8988T (cell line): Measurements from ENCODE around the gene TPBGL.
"Not testable (repeated sequence)": the region's sequence is repeated elsewhere in the genome, so short reads cannot be mapped to it uniquely, and the experiment has no call there.

Experiments used
- DNase-seq: peaks from one replicate; pipeline ENCODE4 v3.0.0; 2011

The TPBGL gene

DNA sequence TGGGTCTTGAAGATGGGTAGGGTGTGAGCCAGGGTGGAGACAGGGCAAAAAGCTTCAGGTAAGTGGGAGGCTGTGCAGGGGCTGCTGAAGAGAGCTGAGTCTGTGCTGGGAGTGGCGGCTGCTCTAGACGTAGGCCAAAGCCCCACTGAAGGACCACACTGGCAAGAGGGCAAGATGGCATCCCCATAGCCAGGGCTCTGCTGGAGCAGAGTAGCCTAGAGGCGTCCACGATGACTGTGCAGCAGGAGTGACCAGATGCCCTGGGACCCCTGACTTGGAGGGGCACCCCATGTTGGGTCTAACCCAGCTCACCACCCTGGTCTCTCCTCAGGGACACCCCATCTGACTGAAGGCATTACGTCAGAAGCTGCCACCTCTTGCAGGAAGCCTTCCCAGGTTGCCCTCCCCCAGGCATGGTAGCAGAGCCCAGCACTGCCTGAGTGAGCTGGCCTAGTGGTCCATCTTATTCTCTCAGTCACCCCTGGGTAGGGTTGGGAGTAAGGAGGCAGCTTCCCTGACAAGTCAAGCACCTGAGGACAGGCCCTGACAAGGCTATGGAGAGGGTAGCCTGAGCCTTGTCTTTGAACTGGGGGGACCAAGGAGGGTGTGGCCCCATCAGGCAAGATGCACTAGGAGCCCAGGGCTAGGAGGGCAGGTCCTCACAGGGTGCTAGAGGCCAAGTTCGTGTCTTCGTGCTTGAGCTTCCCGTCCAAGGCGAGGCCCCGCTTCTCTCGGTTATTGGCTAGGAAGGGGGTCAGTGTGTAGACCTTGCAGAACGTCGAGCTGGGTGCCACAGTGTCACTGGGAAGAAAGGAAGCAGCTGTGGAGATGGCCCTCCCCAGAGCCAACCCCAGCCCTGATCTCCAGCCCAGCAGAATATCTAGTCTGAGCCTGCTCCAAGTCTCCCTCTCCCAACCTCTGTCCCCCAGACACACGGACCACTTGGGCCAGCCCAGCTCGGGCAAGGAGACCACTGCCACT is 33.1 kb downstream of the TPBGL start:
- DNase-seq, result no peak

DNA sequence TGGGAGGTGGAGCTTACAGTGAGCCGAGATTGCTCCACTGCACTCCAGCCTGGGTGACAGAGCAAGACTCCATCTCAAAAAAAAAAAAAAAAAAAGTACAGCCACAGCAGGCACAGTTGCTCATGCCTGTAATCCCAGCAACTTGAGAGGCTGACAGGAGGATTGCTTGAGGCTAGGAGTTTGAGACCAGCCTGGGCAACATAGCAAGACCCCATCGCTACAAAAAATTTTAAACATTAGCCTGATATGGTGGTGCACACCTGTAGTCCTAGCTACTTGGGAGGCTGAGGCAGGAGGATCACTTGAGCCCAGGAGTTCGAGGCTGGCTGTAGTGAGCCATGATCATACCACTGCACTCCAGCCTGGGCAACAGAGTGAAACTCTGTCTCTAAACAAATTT is 34.1 kb downstream of the TPBGL start:
- not testable (repeated sequence) for DNase-seq

DNA sequence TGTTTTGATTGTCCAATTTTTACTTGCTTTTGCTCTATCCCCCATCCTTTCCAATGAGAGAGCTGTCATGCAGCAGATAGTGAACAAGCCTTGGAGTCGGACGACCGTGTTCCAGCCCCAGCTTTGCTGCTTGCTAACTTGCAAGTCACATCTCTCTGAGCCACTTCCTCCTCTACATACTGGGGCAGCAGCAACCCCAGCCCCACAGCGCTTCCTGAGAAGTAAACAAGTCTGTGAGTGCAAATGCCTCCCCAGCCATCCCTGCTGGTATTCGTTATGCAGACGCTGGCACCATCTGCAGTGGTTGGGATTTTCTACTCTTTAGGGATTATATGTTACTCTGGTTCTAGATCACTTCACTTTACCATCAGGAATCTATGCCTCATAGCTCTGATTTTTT is 35.0 kb downstream of the TPBGL start:
- no peak for DNase-seq

DNA sequence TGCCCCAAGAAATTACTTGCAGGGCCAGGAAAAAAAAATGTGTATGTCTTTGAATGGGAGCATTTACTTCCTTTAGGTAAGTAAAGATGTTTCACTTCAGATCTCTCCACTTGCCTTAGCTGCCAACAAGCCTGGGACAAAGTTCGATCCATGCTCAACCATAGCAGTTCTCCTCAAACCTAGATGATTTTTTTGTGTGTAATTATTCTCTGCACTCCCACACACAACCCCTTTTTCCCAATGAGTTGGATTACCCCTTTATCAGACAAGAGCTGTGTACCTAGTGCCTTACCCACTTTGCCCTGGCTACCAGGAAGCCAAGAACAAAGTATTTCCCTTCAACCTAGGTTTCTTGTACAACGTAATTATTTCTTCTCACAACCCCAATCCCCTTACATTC is 35.6 kb downstream of the TPBGL start:
- DNase-seq, result no peak

DNA sequence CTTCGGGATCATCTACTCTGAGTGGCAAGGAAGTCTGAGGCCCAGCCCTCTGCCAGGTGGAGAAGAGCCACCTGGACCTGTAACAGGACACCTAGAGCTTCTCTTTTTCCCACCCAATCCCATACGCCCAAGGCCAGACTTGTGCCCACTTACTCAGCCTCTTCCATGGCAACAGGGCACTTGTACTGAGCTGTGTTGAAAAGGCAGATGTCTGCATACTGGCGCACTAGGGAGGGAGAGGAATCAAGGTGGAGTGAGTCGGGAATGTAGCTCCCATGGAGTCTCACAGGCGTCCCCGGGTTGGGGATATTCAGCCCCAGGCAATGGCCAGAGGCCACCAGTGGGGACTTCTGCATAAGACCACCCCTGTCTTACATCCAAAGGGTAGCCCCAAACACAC is 36.1 kb downstream of the TPBGL start:
- no peak for DNase-seq

DNA sequence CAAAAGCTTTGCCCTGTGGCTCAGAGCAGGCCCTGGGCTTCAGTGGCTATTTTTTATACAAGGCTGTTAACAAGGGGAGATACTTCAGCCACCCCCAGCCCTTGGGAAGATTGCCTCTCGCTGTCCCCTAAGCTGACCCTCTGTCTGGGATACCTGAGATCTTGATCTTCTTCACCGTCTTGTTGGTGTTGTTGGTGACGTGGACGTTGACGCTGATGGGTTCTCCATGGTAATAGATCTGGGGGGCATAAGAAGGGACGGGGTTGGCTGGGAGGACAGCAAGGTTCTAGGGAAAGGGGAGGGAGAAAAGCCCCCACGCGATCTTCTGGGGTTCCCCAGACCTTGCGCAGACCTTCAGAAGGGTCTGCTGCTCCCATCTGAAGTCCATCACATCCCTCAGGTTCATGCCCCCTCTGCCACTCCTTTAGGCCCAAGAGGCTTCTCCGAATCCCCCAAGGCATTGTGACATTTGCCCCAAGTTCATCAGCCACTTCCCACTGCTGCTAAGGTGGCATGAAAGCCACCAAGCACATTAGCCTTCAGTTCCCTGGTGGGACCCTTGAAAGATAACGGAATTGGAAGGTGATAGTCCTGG is 36.7 kb downstream of the TPBGL start:
- DNase-seq, result peak; percentile 1

DNA sequence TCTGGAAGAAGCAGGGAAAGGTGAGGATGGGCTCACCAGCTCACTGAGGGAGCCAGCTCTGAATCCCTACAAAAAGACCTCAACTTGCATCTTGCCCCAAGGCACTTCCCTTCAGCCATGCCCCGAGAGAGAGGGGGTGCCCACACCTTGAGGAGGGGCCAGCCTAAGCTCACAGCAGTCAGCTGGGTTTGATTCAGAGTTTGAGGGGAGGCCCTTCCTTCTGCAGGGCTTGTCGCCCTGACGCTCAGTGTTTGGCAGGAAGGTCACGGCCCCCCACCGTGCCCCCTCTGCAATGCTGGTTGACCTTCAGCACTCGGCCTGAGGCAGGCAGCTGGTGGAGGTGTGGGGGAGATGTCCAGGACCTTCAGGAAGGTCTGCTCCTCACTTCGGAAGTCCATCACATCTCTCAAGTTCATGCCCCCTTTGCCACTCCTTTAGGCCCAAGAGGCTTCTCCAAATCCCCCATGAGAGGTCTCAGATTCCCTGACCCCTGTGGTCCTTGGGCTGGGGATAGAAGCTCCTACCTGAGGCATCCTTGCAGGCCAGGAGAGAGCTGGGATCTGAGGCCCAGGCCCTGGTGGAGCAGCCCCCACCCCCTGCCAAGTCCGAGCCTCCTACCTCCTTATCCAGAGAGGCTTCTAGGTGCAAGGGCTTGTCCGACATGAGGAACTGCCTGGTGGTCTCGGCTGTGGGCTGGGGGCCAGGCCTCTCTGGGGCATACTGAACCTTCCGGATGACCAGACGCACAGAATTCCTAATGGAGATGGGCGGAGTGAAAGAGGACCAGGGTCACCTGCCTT is 37.6 kb downstream of the TPBGL start:
- peak; percentile 8 for DNase-seq

DNA sequence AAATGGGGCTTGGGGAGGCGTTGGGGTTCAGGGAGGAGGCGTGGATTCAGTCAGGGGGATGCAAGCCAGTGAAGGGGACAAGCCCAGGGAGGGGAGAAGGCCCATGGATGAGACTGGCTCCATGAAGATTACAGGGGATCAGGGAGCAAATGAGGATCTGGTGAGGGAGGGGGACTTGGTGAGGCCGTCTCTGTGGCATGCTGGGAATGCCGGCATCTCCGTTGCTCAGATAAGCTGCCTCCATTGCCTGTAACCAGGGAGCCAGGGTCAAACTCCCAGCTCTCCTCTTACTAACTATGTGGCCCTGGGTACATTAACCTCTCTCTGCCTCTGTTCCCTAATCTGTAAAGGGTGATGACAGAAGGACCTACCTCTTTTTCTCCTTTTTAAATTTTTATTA is 38.7 kb downstream of the TPBGL start:
- no peak for DNase-seq

DNA sequence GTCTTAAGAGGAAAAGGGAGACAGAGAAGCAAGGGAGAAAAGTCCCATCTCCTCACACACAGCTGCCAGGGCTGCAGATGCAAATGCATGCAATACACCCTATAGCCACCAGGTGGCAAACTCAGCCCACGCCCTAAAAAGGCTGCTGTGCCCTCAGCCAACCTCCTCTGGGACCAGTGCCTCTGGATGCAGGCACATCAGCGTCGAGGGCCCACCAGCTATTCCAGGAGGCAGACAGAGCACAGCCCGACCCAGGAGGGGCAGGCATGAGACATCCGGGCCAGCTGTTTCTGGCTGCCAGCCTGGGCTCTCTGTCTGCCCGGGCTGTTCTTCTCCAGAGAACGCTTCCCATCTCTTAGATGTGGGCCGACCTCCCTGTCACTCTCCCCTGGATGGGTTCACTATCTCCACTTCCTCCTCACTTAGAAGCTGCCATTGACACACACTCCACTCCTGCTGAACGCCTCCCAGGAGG is 39.7 kb downstream of the TPBGL start:
- peak; percentile 97 for DNase-seq

DNA sequence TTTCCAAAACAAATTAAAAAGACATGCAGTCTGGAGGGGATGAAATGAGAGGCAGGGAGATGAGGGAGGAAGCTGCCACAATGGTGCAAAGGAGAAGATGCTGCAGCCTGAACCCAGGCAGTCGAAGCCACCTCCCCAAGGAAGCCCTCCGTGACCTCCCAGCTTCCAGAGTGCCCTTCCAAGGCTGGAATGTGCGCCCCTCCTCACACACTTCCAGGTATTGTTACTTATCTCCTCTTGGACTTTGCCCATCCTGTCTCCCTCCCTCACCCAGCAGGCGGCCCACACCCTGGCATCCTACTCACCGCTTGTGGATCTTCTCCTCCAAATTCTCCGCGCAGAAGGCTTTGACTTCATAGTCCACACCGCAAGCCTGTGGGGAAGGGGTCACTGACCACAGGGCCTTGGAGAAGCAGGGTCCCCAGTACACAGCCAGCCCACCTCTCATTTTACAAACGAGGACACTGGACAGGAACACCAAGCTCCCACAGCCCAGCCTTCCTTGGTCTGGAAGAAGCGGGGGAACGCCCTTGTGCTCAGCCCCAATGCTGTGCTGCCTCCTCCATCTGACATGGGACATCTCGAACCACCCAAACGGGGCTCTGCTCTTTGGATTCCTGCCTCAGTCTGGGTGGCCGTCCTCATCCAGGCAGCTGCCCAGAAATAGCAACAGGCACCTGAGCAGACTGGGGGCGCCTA is 40.3 kb downstream of the TPBGL start:
- DNase-seq, result no peak

DNA sequence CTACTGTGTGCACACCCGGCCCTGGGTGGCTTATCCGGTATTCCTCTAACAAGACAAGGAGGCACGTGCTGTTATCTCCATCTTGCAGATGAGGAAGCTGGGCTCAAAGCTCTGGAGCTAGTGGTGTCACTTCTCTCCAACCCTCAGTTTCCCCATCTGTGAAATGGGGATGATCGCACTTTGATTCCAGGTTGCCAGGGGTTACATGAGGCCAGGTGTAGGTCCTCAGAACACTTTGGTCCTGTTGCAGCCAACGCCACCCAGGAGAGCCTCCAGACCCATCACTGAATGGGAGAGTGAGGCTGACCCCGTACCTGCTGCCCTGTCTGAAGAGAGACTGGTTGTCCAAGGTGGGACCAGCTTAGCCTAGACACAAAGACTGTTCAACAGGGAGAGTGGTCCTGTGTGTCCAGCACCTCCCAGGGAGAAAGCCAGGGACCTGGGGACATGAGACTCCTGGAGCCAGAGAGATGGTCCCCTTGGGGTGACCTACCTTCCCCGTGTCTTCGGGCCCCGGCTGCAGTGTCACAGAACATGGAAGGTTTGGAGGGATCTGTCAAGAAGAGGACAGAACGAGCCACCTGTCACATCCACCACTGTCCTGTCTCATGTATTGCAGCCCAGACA is 41.0 kb downstream of the TPBGL start:
- no peak for DNase-seq

DNA sequence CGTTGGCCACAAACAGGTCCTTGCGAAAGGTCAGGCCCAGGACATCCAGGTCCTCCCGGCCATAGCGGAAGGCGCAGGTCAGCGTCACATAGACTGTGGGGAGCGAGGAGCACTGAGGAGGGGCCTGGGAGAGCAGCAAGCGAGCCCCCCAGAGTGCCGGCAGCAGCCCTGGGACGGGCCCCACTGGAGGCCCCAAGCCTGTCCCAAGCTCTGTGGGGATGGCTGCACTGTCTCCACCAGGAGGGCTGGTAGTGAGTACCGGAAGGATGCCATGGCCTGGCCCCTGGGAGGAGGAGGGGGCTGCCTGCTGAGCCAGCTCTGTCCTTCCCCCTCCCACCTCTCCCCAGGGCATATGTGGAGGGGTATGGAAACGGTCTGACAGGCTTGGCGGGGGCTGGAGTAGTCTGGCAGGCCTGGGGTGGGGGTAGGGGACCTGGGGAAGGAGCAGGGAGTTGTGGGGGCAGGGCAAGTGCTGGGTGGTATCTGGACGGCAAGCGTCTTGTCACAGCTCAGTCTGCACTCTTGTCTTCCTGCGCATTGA is 42.9 kb downstream of the TPBGL start:
- DNase-seq, result no peak

DNA sequence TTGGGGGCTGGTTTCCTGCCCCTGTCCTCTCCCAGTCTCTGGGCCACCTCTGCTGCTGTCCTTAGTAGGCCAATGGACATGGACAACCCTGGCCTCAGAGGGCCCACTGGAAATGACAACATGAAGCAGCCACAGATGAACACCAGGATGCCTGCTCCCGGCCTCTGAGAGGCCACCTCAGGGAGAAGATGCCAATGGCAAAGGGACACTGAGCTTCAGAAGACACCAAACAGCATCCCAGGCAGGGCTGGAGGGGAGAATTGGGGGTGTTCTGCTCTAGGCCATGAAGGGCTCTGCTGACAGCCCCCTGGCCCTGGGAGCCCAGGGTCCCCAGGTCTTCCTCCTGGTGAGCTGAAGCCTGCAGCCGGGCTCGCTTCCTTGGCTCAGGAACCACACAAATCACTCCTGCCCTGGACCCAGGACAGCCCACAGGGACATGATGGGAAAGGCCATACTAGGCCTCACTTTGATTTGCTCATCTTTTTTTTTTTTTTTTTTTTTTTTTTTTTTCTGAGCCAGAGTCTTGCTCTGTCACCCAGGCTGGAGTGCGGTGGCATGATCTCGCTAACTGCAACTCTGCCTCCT is 45.3 kb downstream of the TPBGL start:
- no peak for DNase-seq

DNA sequence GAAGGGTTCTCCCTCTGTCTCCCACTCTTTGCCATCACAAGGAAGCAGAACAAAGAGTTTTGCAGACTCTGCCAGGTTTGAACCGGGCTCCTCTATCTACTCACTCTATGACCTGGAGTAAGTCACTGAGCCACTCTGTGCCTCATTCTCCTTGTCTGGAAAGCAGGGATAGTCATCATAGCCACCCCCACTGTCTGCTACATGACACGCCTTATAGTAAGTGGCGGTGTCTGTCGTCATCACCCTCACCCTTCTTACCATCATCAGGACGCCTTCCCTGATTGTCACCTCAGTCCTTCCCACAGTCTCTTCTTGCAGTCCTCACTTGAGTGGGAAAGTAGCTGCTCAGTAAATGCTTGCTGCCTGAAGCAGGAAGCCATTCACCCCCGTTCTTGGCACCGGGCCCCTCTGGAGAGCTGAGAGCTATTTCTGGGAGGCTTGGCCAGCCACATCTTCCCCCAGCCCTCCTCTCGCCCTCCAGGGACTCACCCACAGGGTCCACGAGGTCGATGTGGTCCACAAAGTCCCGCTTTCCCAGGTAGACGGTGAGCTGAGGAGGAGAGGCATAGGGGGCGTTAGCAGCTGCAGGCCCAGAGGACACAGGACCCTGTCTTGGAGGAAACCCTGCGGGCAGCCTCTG is 46.4 kb downstream of the TPBGL start:
- DNase-seq, result no peak

DNA sequence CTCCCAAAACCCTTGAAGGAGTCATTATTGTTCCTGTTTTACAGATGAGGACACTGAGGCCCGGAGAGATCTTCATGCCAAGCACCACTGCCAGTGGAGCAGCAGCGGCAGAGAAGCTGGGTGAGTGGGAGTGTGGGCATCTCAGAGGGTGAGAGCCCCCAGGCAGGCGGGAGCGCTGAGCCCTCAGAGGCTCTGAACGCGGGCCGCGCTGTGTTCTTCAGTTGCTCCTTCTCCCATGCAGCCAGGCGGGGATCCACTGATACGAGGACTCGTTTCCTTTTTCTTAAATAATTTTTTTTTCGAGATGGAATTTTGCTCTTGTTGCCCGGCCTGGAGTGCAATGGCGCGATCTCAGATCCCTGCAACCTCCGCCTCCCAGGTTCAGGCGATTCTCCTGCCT is 47.0 kb downstream of the TPBGL start:
- DNase-seq, result no peak

DNA sequence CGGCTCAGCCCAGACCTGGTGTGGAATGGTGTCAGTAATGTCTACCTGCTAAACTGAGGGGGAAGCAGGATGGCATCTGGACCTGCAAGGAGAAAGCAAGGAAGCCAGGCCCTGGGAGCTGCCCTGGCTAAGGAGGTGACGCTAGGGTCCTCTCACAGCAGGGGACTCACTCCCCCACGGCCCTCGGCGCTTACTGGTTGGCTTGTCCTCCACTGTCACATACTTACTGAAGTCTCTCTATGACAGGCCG is 48.9 kb downstream of the TPBGL start:
- no peak for DNase-seq

DNA sequence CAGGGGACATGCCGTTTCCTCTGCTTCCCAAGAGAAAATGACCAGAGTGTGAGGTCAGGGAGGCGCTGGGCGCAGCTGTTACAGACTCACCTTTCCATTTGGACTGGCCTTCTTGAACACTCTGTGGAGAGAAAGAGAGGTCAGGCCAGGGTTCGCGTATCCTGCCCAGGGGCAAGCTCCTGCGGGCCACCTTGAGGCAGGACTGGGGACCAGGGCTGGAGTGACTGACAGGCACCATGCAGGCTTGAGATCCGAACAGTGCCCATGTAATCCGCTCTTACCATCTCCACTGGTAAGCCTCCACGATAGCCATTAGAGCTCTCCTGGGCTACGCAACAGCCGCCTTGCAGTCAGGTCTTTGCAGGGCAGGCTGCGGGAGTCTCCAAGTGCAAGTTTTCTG is 49.3 kb downstream of the TPBGL start:
- DNase-seq, result no peak

DNA sequence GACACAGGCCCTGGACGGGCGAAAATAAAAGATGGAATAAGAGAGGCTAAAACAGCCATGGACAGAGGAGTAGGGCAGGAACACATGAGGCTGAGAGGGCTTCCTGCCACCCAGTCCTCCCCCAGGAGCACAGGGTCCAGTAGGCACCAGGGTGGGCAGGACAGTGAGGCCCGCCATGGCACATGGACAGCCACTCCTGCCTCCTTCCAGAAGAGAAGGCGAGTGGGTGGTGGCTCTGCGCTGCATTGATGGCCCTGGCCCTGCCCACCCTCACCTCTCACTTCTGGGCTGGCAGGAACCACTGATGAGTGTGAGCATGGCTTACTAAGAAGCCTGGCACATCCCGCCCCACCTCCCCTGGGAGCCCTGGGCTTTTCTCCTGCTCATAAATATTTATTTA is 51.2 kb downstream of the TPBGL start:
- DNase-seq, result no peak

DNA sequence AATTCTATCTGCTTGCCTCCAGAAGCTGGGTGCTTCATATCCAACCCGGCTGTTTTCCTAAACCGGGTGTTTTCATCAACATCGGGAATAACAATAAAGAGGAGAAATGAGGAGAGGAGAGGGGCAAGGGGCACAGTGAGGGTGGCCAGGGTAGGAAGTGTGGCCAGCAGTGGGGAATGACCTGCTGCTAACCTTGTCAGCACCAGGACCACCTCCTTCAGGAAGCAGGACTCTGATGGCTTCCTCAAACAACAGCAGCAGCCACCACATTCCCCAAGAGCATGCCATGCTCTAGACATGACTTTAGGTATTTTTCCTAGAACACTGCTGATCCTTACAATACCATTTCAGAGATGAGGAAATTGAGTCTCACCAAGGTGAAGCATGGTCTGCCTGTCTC is 52.4 kb downstream of the TPBGL start:
- DNase-seq, result no peak
